ENCODE results near the gene CDKN2D.
"Not testable (repeated sequence)": the region's sequence is repeated elsewhere in the genome, so short reads cannot be mapped to it uniquely, and the experiment has no call there.

Gene CDKN2D

DNA sequence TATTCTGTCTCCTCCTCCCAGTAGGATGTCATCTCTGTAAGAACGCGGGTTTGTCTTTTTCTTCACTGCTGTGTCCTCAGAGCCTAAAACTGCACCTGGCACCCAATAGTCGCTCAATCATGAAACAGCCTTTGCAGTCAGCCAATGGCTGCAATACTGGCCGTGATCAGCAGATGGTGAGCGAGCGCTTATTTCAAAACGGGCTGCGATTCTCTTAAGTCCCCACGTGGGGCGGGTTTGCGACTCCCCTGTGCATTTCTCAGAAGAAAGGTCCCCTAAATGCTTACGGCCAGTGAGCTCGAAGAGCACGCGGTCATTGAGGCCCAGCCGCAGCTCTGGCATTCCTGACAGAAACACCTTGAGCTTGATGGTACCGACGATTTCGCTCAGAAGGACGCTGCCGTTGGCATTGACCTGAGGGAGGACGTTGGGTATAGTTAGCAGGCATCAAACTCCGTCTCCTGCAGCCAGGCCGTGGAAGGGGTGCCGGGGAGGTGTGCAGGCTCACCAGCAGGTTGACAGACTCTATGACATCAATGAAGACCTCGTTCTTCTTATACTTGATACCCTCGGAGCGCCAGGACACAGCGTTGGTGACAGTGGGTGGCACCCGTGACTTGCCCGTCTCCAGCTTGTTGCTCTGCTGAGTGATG lies 12.3 kb upstream of the CDKN2D start:
- TF ChIP-seq, protein P1, sequence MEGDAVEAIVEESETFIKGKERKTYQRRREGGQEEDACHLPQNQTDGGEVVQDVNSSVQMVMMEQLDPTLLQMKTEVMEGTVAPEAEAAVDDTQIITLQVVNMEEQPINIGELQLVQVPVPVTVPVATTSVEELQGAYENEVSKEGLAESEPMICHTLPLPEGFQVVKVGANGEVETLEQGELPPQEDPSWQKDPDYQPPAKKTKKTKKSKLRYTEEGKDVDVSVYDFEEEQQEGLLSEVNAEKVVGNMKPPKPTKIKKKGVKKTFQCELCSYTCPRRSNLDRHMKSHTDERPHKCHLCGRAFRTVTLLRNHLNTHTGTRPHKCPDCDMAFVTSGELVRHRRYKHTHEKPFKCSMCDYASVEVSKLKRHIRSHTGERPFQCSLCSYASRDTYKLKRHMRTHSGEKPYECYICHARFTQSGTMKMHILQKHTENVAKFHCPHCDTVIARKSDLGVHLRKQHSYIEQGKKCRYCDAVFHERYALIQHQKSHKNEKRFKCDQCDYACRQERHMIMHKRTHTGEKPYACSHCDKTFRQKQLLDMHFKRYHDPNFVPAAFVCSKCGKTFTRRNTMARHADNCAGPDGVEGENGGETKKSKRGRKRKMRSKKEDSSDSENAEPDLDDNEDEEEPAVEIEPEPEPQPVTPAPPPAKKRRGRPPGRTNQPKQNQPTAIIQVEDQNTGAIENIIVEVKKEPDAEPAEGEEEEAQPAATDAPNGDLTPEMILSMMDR (IDR thresholded peaks at IDR 0.05): peak; percentile 93
- Histone ChIP-seq H3K4me3 (peak overlapping the region; percentile 37), H3K27ac (no peak overlapping the region)
- peak; percentile 89 for DNase-seq (ENCODE audit: low spot score)

DNA sequence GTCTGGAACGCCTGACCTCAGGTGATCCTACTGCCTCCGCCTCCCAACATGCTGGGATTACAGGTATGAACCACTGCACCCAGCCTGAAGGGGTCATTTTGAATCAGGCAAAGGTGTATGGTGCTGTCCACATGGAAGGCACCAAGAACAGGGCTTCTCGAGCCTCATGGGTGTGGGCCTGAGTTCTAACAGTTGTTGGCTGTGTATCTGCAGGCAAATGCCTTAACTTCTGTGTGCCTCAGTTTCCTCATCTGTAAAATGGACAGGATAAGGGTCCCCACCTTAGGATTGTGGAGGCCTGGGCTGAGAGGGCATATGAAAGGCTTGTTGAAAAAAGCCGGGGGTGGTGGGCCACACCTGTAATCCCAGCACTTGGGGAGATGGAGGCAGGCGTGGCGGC lies 9.2 kb upstream of the CDKN2D start:
- DNase-seq (ENCODE audit: low spot score): no peak
- H3K27ac ChIP-seq: no peak overlapping the region
- TF ChIP-seq, protein P1 (IDR thresholded peaks at IDR 0.05): no peak
- no peak overlapping the region for H3K4me3 ChIP-seq

DNA sequence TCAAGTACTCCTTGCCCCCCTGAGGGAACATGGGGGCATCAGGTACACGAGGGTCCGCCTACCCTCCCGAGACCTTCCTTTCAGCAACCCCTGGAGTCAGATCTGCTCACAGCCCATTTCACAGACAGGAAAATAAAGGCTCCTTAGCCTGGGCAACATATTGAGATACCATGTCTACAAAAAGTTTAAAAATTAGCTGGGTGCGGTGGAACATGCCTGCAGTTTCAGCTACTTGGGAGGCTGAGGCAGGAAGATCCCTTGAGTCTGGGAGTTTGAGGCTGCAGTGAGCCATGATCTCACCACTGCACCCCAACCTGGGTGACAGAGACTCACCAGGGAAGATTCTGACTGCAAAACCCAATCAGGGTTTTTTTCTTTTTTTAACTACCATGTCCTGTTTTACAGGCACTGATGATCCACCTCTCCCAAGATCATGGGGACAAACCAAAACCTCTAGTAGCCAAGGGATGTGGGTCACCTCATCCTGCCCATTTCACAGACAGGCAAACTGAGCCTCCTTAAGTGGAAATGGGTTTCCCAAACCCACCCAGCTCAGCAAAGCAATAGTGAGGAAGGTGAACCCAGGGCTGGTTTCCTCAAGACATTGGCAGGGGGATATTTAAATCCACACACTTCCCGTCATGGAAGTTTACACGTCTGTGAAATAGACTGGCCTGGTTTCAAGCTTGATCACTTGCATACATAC lies 6.4 kb upstream of the CDKN2D start:
- DNase-seq (ENCODE audit: low spot score): no peak
- H3K27ac ChIP-seq: no peak overlapping the region
- TF ChIP-seq, protein P1 (IDR thresholded peaks at IDR 0.05): no peak
- no peak overlapping the region for H3K4me3 ChIP-seq

DNA sequence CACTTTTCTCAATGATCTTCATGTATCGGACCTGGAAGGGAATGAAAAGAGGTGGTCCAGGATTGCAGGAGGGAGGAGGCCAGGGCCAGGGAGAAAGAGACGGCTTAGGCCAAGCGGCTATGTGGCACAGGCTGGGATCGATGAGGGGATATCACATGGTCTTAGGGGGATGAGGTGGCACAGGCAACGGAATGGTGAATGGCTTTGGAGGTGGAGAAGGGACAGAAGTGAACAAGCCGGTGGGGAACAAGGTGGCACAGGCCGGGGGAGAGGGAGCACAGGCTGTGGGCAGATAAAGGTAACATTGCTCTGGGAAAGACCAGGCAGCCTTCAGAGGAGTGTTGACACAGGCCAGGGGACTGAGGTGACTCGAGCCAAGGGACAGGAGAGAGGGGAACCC lies 5.7 kb upstream of the CDKN2D start:
- no peak for DNase-seq (ENCODE audit: low spot score)
- TF ChIP-seq, protein P1 (IDR thresholded peaks at IDR 0.05): no peak

DNA sequence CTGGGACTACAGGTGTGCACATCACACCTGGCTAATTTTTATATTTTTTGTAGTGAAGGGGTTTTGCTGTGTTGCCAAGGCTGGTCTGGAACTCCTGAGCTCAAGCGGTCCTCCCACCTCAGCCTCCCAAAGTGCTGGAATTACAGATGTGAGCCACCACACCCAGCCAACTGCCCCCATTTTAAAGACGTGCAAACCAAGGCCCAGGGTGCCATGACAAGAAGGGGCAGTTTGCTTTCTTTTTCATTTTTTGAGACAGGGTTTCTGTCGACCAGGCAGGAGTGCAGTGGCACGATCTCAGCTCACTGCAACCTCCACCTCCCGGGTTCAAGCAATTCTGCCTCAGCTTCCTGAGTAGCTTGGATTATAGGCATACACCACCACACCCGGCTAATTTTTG lies 5.0 kb upstream of the CDKN2D start:
- not testable (repeated sequence) for DNase-seq (ENCODE audit: low spot score); H3K27ac ChIP-seq; H3K4me3 ChIP-seq

More for the DNA sequence above, 5.7 kb upstream of the CDKN2D start:
- H3K27ac ChIP-seq: no peak overlapping the region
- H3K4me3 ChIP-seq: no peak overlapping the region

DNA sequence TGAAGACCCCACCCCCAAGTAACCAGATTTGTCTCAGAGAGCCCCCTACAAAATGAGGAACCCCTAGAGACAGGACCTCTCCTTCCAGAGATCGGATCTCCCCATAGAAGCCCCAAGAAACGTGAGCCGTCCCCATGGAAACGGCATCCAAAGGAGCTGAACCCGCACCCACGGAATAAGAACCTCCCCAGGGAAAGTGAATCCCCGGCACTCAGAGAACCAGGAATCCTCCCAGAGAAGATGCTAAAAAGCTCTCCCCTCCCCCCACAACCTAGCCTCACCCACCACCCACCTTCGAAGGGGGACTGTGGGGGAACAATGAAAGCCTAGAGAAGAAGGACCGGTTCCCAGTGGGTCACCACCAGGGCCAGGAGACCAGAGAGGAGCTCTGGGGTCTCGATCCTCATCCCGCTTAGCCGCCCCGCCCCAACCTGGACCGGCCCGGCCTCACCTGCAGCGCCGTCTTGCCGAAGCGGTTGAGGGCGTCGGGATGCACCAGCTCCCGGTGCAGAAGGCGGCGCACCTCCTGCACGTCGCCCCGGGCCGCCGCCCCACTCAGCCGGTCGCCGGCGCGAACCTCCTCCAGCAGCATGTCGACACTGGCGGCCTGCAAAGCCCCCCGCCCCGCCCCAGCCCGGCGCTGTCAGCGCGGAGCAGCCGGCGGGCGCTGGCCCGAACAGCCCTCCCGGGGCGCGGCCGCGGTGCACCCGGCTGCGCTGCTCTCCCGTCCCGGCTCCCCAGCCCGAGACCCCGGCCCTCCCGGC lies 535 bp downstream of the CDKN2D start:
- DNase-seq (ENCODE audit: low spot score): peak; percentile 80
- TF ChIP-seq, protein P1 (IDR thresholded peaks at IDR 0.05): no peak
- Histone ChIP-seq H3K4me3 (peak overlapping the region; percentile 94), H3K27ac (peak overlapping the region; percentile 88 to 94)

DNA sequence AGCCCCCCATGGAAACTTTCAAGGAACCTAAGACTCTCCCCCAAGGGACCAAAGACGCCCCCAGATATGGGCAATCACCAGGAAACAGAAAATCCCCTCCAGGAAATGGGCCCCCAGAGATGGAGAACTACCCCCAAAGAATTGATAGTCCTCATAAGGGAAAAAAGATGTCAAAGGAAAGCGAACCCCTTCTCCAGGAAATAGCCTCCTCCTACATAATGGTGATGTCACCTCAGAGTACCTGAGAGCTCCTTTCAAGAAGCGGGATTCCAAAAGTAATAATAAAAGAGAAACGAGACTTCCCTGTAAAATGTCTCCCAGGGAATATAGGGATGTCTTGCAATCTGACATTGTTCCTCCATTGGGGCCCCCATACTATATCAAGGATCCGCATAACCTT lies 1.1 kb downstream of the CDKN2D start:
- DNase-seq (ENCODE audit: low spot score): no peak
- TF ChIP-seq, protein P1 (IDR thresholded peaks at IDR 0.05): no peak
- peak overlapping the region; percentile 88 to 94 for H3K27ac ChIP-seq
- H3K4me3 ChIP-seq: peak overlapping the region; percentile 94
